ENCODE data around the gene PRPS1L1. TPM values are rescaled to one million over a fixed set of nuclear protein-coding genes. Genes with fewer than 3 reads are reported as not detected.

The PRPS1L1 gene
- total RNA-seq, 1 donor, result not detected

GRCh38 chr7:17988858-17989257 lies 38.8 kb downstream of the PRPS1L1 start:
- H3K4me2 ChIP-seq (ENCODE audit: insufficient read depth, low read length), result no peak overlapping the region
- DNase-seq (ENCODE audit: insufficient read length, low spot score, missing footprints), result no peak
- TF ChIP-seq, protein P1, sequence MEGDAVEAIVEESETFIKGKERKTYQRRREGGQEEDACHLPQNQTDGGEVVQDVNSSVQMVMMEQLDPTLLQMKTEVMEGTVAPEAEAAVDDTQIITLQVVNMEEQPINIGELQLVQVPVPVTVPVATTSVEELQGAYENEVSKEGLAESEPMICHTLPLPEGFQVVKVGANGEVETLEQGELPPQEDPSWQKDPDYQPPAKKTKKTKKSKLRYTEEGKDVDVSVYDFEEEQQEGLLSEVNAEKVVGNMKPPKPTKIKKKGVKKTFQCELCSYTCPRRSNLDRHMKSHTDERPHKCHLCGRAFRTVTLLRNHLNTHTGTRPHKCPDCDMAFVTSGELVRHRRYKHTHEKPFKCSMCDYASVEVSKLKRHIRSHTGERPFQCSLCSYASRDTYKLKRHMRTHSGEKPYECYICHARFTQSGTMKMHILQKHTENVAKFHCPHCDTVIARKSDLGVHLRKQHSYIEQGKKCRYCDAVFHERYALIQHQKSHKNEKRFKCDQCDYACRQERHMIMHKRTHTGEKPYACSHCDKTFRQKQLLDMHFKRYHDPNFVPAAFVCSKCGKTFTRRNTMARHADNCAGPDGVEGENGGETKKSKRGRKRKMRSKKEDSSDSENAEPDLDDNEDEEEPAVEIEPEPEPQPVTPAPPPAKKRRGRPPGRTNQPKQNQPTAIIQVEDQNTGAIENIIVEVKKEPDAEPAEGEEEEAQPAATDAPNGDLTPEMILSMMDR (IDR thresholded peaks at IDR 0.05; ENCODE audit: extremely low read depth, low read depth, low read length), result no peak
- H3K79me2 ChIP-seq (ENCODE audit: insufficient read depth, low read length), result no peaks in the 10 kb centered on the region
- H3K36me3 ChIP-seq (ENCODE audit: insufficient read depth, low read length), result no peaks in the 10 kb centered on the region
- no peak overlapping the region for H2AFZ ChIP-seq (ENCODE audit: low read length)
- H3K27ac ChIP-seq (ENCODE audit: low read depth, low read length), result no peak overlapping the region
- H4K20me1 ChIP-seq (ENCODE audit: insufficient read depth, low read length), result no peaks in the 10 kb centered on the region
- H3K4me1 ChIP-seq (ENCODE audit: insufficient read depth, low read length), result peaks cover 7% of the 10 kb centered on the region
- no peaks in the 10 kb centered on the region for H3K27me3 ChIP-seq (ENCODE audit: insufficient read depth, low read length)
- no peaks in the 10 kb centered on the region for H3K9me3 ChIP-seq (ENCODE audit: low read depth, low read length)
- no peak overlapping the region for H3K4me3 ChIP-seq (ENCODE audit: insufficient read depth, low read length)

DNA sequence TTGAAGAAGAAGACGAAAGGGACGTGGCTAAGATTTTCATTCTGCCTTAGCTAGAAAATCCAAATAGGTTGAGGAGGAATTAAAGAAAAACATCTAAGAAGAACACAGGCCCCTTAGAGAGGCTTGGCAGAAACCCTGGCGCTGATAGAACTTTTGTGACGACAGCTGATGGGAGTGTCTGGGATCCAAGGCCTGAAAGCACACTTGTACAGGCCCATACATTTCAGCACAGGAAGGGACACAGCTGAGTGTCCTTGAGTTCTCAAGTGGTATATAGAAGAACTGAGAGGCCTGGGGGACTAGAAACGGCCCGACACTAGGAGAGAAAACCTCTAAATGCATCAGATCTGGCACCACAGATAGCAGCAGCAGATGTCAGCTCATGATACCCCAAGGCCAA lies 39.5 kb downstream of the PRPS1L1 start:
- no peaks in the 10 kb centered on the region for H3K9me3 ChIP-seq (ENCODE audit: low read depth, low read length)
- no peaks in the 10 kb centered on the region for H4K20me1 ChIP-seq (ENCODE audit: insufficient read depth, low read length)
- no peaks in the 10 kb centered on the region for H3K36me3 ChIP-seq (ENCODE audit: insufficient read depth, low read length)
- no peak overlapping the region for H3K4me3 ChIP-seq (ENCODE audit: insufficient read depth, low read length)
- no peak overlapping the region for H2AFZ ChIP-seq (ENCODE audit: low read length)
- no peak overlapping the region for H3K27ac ChIP-seq (ENCODE audit: low read depth, low read length)
- H3K27me3 ChIP-seq (ENCODE audit: insufficient read depth, low read length), result no peaks in the 10 kb centered on the region
- no peak overlapping the region for H3K4me2 ChIP-seq (ENCODE audit: insufficient read depth, low read length)
- peaks cover 7% of the 10 kb centered on the region for H3K4me1 ChIP-seq (ENCODE audit: insufficient read depth, low read length)
- TF ChIP-seq, protein P1 (IDR thresholded peaks at IDR 0.05; ENCODE audit: extremely low read depth, low read depth, low read length), result no peak
- no peak for DNase-seq (ENCODE audit: insufficient read length, low spot score, missing footprints)
- no peaks in the 10 kb centered on the region for H3K79me2 ChIP-seq (ENCODE audit: insufficient read depth, low read length)

DNA sequence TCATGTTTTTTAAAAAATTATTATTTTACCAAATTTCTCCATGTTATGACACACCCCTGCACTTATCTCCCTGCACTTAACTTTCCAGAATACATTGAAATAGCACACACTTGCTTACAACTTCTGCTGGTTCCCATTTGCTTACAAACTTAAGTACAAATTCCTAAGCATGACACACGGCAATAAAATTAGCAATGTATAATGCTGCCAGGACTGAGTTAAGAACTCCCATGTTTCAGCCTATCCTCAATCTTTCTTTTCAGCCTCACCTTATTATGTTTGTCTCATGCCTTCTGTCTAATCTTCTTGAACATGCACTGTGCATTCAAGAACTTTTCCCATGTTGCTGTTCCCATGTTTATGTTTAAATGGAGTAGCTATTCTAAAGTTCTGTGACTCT lies 40.8 kb downstream of the PRPS1L1 start:
- no peaks in the 10 kb centered on the region for H3K79me2 ChIP-seq (ENCODE audit: insufficient read depth, low read length)
- peak overlapping the region; percentile 18 for H2AFZ ChIP-seq (ENCODE audit: low read length)
- no peak overlapping the region for H3K4me3 ChIP-seq (ENCODE audit: insufficient read depth, low read length)
- H4K20me1 ChIP-seq (ENCODE audit: insufficient read depth, low read length), result no peaks in the 10 kb centered on the region
- H3K4me2 ChIP-seq (ENCODE audit: insufficient read depth, low read length), result peak overlapping the region; percentile 44
- H3K4me1 ChIP-seq (ENCODE audit: insufficient read depth, low read length), result peaks cover 7% of the 10 kb centered on the region
- TF ChIP-seq, protein P1 (IDR thresholded peaks at IDR 0.05; ENCODE audit: extremely low read depth, low read depth, low read length), result no peak
- peak; percentile 58 for DNase-seq (ENCODE audit: insufficient read length, low spot score, missing footprints)
- H3K9me3 ChIP-seq (ENCODE audit: low read depth, low read length), result no peaks in the 10 kb centered on the region
- H3K36me3 ChIP-seq (ENCODE audit: insufficient read depth, low read length), result no peaks in the 10 kb centered on the region
- no peaks in the 10 kb centered on the region for H3K27me3 ChIP-seq (ENCODE audit: insufficient read depth, low read length)
- no peak overlapping the region for H3K27ac ChIP-seq (ENCODE audit: low read depth, low read length)

DNA sequence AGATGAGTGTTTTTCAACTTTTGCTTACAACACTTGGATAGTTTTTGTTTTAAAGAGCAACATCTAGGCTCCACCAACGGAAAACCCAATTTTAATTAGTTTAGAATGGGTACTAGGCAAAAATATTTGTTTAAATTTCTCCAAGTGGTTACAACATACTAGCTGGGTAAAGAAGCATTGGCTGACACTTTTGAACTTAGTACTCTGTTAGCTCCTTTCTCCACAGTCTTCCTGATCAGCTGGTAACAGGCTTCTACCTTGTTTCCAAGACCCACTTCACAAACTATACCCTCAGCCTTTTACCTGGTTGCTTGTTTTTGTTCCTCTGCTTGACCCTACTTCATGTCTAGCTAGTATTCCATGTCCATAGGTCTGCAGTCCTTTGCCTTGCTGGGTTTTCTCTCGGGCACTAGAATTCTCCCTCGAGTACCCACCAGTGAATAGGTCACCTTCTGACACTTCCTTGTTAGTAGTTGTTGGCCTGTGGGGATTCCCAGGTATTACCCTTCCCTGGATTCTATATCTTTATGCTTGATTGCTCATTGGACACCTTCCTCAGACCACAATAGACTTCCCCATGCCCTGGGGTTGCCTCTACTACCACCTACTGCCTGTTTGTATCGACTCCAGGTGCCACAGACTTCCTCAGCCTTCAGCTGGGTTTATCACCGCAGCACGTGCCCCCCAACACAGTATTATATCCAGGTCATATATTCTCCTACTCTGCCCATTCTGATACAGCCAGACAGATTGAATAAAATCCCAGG lies 42.0 kb downstream of the PRPS1L1 start:
- no peak for DNase-seq (ENCODE audit: insufficient read length, low spot score, missing footprints)
- H3K27ac ChIP-seq (ENCODE audit: low read depth, low read length), result no peak overlapping the region
- H4K20me1 ChIP-seq (ENCODE audit: insufficient read depth, low read length), result no peaks in the 10 kb centered on the region
- TF ChIP-seq, protein P1 (IDR thresholded peaks at IDR 0.05; ENCODE audit: extremely low read depth, low read depth, low read length), result no peak
- no peaks in the 10 kb centered on the region for H3K27me3 ChIP-seq (ENCODE audit: insufficient read depth, low read length)
- H3K4me1 ChIP-seq (ENCODE audit: insufficient read depth, low read length), result peaks cover 7% of the 10 kb centered on the region
- no peaks in the 10 kb centered on the region for H3K9me3 ChIP-seq (ENCODE audit: low read depth, low read length)
- no peak overlapping the region for H3K4me2 ChIP-seq (ENCODE audit: insufficient read depth, low read length)
- no peaks in the 10 kb centered on the region for H3K36me3 ChIP-seq (ENCODE audit: insufficient read depth, low read length)
- H2AFZ ChIP-seq (ENCODE audit: low read length), result no peak overlapping the region
- H3K4me3 ChIP-seq (ENCODE audit: insufficient read depth, low read length), result no peak overlapping the region
- H3K79me2 ChIP-seq (ENCODE audit: insufficient read depth, low read length), result no peaks in the 10 kb centered on the region
